Breast epithelium (tissue), 3 donors: ENCODE data around the gene PTPN3.

Experiments used
- POLR2A ChIP-seq: fragments of 450-650 bp; IDR thresholded peaks from one replicate; pipeline ENCODE4 v1.6.1; 2016; ENCODE audit warnings: antibody characterized with exemption, mild to moderate bottlenecking, moderate library complexity
- POLR2AphosphoS5 ChIP-seq, 3 donors: sonication (generic); formaldehyde crosslinking; IDR thresholded peaks; one replicate each; pipeline ENCODE4 v1.6.1; 2017; ENCODE audit warnings: antibody characterized with exemption in 3 of 3
- TF ChIP-seq, protein P1 (sequence below), 3 donors: fragments of 450-650 bp; IDR thresholded peaks; one replicate each; pipeline ENCODE4 v1.5.1; 2016 to 2017; ENCODE audit warnings: antibody characterized with exemption in 3 of 3, mild to moderate bottlenecking in 3 of 3, moderate library complexity in 3 of 3

DNA sequence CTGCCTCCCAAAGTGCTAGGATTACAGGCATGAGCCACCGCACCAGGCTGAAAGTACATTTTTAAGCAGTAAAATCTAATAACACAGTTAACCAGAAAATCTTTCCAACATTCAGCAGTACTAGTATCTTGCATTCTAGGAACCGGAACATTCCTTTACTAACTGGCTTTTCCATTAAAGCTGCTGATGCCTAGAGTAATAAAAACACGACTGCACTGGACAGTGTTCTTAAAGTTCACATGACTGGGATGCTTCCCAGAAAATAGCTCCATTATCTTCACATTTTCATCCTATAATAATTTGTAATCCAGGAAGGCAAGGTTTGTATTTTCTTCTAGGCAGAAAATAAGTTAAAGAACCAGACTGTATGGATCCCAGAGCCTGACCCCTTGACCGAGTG lies 9.8 kb downstream of the PTPN3 start:
- TF ChIP-seq, protein P1, sequence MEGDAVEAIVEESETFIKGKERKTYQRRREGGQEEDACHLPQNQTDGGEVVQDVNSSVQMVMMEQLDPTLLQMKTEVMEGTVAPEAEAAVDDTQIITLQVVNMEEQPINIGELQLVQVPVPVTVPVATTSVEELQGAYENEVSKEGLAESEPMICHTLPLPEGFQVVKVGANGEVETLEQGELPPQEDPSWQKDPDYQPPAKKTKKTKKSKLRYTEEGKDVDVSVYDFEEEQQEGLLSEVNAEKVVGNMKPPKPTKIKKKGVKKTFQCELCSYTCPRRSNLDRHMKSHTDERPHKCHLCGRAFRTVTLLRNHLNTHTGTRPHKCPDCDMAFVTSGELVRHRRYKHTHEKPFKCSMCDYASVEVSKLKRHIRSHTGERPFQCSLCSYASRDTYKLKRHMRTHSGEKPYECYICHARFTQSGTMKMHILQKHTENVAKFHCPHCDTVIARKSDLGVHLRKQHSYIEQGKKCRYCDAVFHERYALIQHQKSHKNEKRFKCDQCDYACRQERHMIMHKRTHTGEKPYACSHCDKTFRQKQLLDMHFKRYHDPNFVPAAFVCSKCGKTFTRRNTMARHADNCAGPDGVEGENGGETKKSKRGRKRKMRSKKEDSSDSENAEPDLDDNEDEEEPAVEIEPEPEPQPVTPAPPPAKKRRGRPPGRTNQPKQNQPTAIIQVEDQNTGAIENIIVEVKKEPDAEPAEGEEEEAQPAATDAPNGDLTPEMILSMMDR (IDR thresholded peaks at IDR 0.05) = no peak
- no peak for TF ChIP-seq POLR2AphosphoS5 (IDR thresholded peaks at IDR 0.05)
- TF ChIP-seq POLR2A = no peak
